Skeletal muscle tissue (tissue), 4 donors: ENCODE data around the gene PPFIA1. TPM values are rescaled to one million over a fixed set of nuclear protein-coding genes. Genes with fewer than 3 reads are reported as not detected.

Source experiments
- H3K27ac ChIP-seq: one replicate; pipeline ENCODE4 v1.7.0; 2013; ENCODE audit warnings: mild to moderate bottlenecking, low read depth, low read length, inconsistent platforms
- H3K27me3 ChIP-seq, 3 donors: one replicate each; pipeline ENCODE4 v1.7.0; 2013; ENCODE audit warnings: low read length in 3 of 3; ENCODE audit not compliant: control insufficient read depth in 3 of 3, insufficient read depth in 3 of 3
- H3K36me3 ChIP-seq, 3 donors: one replicate each; pipeline ENCODE4 v1.7.0; 2013; ENCODE audit warnings: low read length in 3 of 3; ENCODE audit not compliant: control insufficient read depth in 3 of 3, insufficient read depth in 3 of 3
- H3K4me1 ChIP-seq, 3 donors: one replicate each; pipeline ENCODE4 v1.7.0; 2013; ENCODE audit warnings: low read length in 3 of 3, mild to moderate bottlenecking in 3 of 3; ENCODE audit not compliant: control insufficient read depth in 3 of 3, insufficient read depth in 3 of 3
- H3K4me3 ChIP-seq, 3 donors: one replicate each; pipeline ENCODE4 v1.7.0; 2013; ENCODE audit warnings: low read length in 3 of 3
- H3K9ac ChIP-seq, 3 donors: one replicate each; pipeline ENCODE4 v1.7.0; 2013; ENCODE audit warnings: low read length in 3 of 3, mild to moderate bottlenecking in 3 of 3, moderate library complexity in 2 of 3, low read depth in 1 of 3
- H3K9me3 ChIP-seq, 3 donors: one replicate each; pipeline ENCODE4 v1.7.0; 2013; ENCODE audit warnings: low read length in 3 of 3; ENCODE audit not compliant: control insufficient read depth in 3 of 3
- total RNA-seq: library from RNA; depleted of rRNA; stranded (reverse); fragments of >200 nt; gene quantifications from one replicate; pipeline ENCODE4 v1.2.3, GENCODE V29; 2014
- donor health status: Osteomylitis.

PPFIA1 gene
- total RNA-seq, 1 donor from 2014 or later: 25.6 TPM

DNA sequence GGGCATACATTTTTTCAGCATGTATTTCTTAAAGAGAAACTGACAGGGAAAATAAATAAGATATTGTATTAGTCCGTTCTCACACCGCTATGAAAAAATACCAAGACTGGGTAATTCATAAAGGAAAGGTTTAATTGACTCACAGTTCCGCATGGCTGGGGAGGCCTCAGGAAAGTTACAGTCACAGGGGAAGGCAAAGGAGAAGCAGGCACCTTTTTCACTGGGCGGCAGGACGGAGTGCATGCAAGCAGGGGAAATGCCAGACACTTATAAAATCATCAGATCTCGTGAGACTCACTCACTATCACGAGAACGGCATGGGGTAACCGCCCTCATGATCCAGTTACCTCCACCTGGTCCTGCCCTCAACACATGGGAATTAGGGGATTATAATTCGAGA, 44.2 kb downstream of the PPFIA1 start:
- H3K4me3 ChIP-seq: no peak overlapping the region
- peaks cover 0 to 4% (median 0%) of the 10 kb centered on the region in 3 donors for H3K4me1 ChIP-seq
- H3K9me3 ChIP-seq: no peaks in the 10 kb centered on the region
- H3K36me3 ChIP-seq: peaks cover 0 to under 1% (median 0%) of the 10 kb centered on the region in 3 donors
- H3K9ac ChIP-seq: no peak overlapping the region
- H3K27me3 ChIP-seq: no peaks in the 10 kb centered on the region
- H3K27ac ChIP-seq: no peak overlapping the region

DNA sequence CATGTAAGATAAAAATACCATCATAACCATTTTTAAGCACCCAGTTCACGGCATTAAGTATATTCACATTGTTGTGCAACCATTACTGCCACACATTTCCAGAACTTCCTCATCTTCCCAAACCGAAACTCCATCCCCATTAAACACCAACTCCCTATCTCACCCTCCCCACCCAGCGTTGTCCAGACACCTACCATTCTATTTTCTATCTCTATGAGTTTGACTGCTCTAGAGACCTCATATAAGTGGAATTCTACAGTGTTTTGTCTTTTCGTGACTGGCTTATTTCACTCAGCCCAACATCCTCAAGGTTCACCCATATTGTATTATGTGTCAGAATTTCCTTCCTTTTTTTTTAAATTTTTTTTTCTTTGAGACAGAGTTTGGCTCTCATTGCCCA, 45.2 kb downstream of the PPFIA1 start:
- no peaks in the 10 kb centered on the region for H3K9me3 ChIP-seq
- no peak overlapping the region for H3K9ac ChIP-seq
- H3K4me3 ChIP-seq: no peak overlapping the region
- H3K4me1 ChIP-seq: peaks cover 0 to 4% (median 0%) of the 10 kb centered on the region in 3 donors
- H3K27ac ChIP-seq: no peak overlapping the region
- H3K27me3 ChIP-seq: no peaks in the 10 kb centered on the region
- peaks cover 0 to 3% (median 0%) of the 10 kb centered on the region in 3 donors for H3K36me3 ChIP-seq

DNA sequence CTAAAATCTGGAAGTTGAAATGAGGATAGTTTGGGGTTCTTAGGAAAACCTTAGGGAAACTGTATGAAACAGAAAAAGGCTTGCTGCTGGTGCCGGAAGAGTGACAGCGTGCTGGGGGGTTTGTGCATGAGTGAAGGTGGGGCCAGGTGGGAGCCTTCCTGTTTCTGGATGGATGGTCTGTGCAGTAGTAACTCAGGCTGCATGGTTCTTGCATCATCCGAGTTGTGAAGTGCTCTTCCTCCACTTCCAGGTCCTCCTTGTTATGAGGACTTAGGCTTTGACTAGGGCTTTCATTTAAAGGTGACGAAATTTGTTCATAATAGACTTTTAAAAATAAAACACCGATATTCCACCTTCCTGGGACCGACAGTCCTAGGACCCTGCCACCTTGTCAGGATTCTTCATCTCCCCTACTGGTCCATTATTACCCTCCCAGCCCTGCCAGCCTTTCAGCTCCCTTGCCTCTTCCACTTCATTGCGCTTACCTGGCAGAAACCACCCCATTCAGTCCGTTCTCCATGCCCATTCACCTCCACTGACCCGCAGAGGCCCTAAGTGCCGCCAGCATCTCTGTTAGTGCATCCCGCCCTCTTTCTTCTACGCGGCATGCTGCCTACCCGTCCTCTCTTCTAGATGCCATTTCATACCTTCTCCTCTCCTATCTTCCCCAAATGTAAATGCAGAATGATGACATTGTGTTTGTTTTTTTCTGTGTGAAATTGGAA, 47.3 kb downstream of the PPFIA1 start:
- Histone ChIP-seq H3K27ac (no peak overlapping the region), H3K36me3 (peaks cover 0 to 7% (median 2%) of the 10 kb centered on the region in 3 donors), H3K4me3 (no peak overlapping the region), H3K9me3 (no peaks in the 10 kb centered on the region), H3K4me1 (peaks cover 0 to 4% (median 0%) of the 10 kb centered on the region in 3 donors), H3K9ac (no peak overlapping the region), H3K27me3 (no peaks in the 10 kb centered on the region)

DNA sequence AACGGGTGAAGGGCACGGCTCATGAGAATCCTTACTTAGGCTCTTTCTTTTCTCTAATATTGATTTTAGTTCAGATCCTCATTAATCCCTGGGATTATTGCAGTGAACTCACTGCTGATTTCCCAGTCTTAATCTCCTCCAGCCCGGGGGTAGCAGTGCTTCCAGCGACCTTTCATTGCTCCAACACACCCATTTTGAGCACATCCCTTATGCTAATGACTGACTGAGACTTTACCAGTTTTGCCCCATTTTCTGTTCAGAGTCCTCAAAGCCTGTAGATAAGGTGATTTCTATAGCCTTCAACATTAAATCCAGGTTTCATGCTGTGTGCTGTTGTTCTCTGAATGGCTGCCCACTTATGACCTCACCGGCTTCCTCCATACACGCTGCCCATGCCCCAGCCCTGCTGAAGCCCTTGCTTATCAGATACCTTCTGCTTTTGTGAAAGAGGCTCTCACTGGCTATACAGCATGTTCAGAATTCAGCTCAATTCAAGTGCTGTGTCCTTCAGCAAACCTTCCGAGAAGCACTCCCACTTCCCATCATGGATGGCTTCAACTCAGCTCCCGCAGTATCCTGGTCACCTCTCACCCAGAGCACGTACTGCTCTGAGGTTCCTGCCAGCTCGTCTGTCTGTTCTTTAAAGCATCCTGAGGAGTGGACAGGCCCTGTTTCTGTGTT, 49.0 kb downstream of the PPFIA1 start:
- no peaks in the 10 kb centered on the region for H3K9me3 ChIP-seq
- peaks cover 0 to 5% (median 3%) of the 10 kb centered on the region in 3 donors for H3K4me1 ChIP-seq
- H3K9ac ChIP-seq: no peak overlapping the region
- no peak overlapping the region for H3K27ac ChIP-seq
- no peak overlapping the region for H3K4me3 ChIP-seq
- peaks cover 2 to 9% (median 4%) of the 10 kb centered on the region in 3 donors for H3K36me3 ChIP-seq
- H3K27me3 ChIP-seq: no peaks in the 10 kb centered on the region

DNA sequence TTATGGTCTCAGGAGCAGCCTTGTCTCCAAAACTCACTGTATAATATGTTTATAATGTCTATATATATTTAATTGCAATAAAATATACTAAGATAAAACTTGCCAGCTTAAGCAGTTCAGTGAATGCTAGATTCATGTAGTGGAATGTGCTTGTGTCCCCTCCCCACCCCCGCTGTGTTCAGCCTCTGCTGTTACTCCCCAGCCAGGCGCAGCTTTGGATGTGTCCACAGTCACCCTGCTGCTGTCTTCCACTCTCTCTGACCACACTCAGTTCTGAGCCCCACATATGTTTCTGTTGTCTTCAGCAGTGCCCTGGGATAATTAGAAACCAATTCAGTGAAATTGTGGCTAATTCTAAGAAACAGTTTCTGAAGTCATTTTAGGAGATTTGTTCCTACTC, 52.2 kb downstream of the PPFIA1 start:
- H3K9ac ChIP-seq: no peak overlapping the region
- H3K27me3 ChIP-seq: no peaks in the 10 kb centered on the region
- no peaks in the 10 kb centered on the region for H3K9me3 ChIP-seq
- peaks cover 0 to 5% (median 3%) of the 10 kb centered on the region in 3 donors for H3K4me1 ChIP-seq
- H3K27ac ChIP-seq: no peak overlapping the region
- no peak overlapping the region for H3K4me3 ChIP-seq
- peaks cover 8 to 14% (median 12%) of the 10 kb centered on the region in 3 donors for H3K36me3 ChIP-seq

DNA sequence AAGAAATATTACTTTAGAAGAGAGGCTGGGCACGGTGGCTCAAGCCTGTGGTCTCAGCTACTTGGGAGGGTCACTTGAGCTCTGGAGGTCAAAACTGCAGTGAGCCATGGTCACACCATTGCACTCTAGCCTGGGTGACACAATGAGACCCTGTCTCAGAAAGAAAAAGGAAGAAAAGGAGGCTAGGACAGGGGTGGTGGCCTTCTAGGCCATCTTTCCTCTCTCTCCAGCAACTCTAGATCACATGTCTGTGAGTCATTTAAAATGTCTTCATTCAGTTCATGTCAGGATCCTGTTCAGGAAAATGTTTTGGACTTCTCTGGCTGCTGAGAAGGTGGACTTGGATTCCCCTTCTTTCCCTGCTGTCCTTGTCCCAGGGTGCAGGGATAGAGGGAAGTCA, 53.3 kb downstream of the PPFIA1 start:
- H3K27me3 ChIP-seq: no peaks in the 10 kb centered on the region
- no peak overlapping the region for H3K4me3 ChIP-seq
- H3K27ac ChIP-seq: no peak overlapping the region
- peaks cover 0 to 5% (median 3%) of the 10 kb centered on the region in 3 donors for H3K4me1 ChIP-seq
- H3K9me3 ChIP-seq: no peaks in the 10 kb centered on the region
- peaks cover 11 to 19% (median 12%) of the 10 kb centered on the region in 3 donors for H3K36me3 ChIP-seq
- no peak overlapping the region for H3K9ac ChIP-seq

DNA sequence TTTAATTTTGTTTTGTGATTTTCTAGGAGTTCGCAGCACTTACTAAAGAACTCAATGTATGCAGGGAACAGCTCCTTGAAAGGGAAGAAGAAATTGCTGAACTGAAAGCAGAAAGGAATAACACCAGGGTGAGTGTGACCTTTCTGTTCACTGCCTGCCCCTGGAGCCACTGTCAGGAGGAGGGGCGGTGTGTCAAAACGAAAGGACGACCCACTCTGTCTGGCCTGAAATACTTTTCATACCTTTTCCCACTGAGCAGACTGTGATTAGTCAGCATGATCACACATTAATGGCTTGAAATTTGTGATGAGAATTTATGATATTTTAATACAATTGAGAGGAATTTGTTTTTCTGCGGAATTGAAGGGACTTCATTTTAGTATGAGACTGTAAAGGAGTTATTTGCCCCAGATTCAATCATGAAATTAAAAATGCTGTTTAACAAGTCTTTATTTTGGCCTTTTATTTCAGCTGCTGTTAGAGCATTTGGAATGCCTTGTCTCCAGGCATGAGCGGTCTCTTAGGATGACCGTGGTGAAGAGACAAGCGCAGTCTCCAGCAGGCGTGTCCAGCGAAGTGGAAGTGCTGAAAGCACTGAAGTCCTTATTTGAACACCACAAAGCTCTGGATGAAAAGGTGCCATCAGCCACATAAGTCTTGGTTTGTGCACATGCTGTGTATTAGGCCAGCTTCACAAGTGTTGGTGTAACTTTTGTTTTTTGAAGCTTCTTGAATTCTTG, 54.1 kb downstream of the PPFIA1 start:
- H3K9me3 ChIP-seq: no peaks in the 10 kb centered on the region
- peaks cover 0 to 5% (median 3%) of the 10 kb centered on the region in 3 donors for H3K4me1 ChIP-seq
- no peaks in the 10 kb centered on the region for H3K27me3 ChIP-seq
- H3K9ac ChIP-seq: no peak overlapping the region
- peaks cover 14 to 21% (median 15%) of the 10 kb centered on the region in 3 donors for H3K36me3 ChIP-seq
- no peak overlapping the region for H3K4me3 ChIP-seq
- no peak overlapping the region for H3K27ac ChIP-seq

DNA sequence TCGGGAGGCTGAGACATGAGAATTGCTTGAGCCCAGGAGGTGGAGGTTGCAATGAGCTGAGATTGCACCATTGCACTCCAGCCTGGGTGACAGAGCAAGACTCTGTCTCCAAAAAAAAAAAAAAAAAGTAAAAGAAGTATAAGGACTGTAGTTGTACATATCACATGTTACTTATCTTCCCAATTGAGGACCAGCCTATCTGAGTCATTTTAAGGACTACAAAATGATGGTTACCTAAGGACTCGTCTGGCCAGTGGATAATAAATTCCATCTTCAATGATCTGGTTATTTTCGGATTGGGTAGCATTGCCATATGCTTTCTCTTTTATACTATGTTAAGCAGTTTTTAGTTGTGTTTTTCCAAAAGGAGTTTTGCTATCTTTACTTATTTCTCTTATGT, 55.3 kb downstream of the PPFIA1 start:
- Histone ChIP-seq H3K9me3 (no peaks in the 10 kb centered on the region), H3K36me3 (peaks cover 18 to 29% (median 24%) of the 10 kb centered on the region in 3 donors), H3K27me3 (no peaks in the 10 kb centered on the region), H3K4me1 (peaks cover 0 to 5% (median 3%) of the 10 kb centered on the region in 3 donors), H3K9ac (no peak overlapping the region), H3K4me3 (no peak overlapping the region), H3K27ac (peak overlapping the region; percentile 20)

DNA sequence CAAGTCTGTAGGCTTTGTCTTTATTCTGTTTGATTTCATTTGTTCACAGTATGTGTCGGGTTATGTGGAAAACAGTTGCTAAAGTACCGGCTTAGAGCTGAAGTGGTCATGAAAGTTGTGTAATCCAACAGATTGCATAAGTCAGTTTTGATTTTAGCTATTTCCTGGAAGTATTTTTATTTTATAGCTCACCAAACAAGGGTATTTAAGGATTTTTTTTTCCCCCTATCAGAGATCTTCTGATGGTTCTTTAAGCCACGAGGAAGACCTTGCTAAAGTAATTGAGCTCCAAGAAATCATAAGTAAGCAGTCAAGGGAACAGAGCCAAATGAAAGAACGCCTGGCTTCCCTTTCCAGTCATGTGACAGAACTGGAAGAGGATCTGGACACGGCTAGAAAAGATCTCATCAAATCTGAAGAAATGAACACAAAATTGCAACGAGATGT, 55.9 kb downstream of the PPFIA1 start:
- Histone ChIP-seq H3K4me3 (no peak overlapping the region), H3K36me3 (peaks cover 15 to 33% (median 22%) of the 10 kb centered on the region in 3 donors), H3K27ac (peak overlapping the region; percentile 20), H3K4me1 (peaks cover 0 to 5% (median 3%) of the 10 kb centered on the region in 3 donors), H3K9ac (no peak overlapping the region), H3K9me3 (no peaks in the 10 kb centered on the region), H3K27me3 (no peaks in the 10 kb centered on the region)
